ENCODE measurements around the gene ZNF391.
"Not testable (repeated sequence)": the region's sequence is repeated elsewhere in the genome, so short reads cannot be mapped to it uniquely, and the experiment has no call there.

ZNF391 gene

GRCh38 chr6:27422651-27423332 lies 34.2 kb downstream of the ZNF391 start:
- no peak for DNase-seq (ENCODE audit: low spot score)

GRCh38 chr6:27424851-27425250 lies 36.3 kb downstream of the ZNF391 start:
- DNase-seq (ENCODE audit: low spot score) = not testable (repeated sequence)

GRCh38 chr6:27426045-27426620 lies 37.6 kb downstream of the ZNF391 start:
- DNase-seq (ENCODE audit: low spot score) = no peak

- no peak for DNase-seq (ENCODE audit: low spot score)
Observed at GRCh38 chr6:27428502-27428901, 39.9 kb downstream of the ZNF391 start.

GRCh38 chr6:27428966-27429365 lies 40.4 kb downstream of the ZNF391 start:
- no peak for DNase-seq (ENCODE audit: low spot score)

GRCh38 chr6:27433714-27434113 lies 45.2 kb downstream of the ZNF391 start:
- no peak for DNase-seq (ENCODE audit: low spot score)

GRCh38 chr6:27439371-27439770 lies 50.8 kb downstream of the ZNF391 start:
- no peak for DNase-seq (ENCODE audit: low spot score)

GRCh38 chr6:27441001-27441400 lies 52.4 kb downstream of the ZNF391 start:
- DNase-seq (ENCODE audit: low spot score) = no peak

- DNase-seq (ENCODE audit: low spot score) = no peak
Observed at GRCh38 chr6:27442932-27443331, 54.4 kb downstream of the ZNF391 start.

GRCh38 chr6:27448456-27448855 lies 59.9 kb downstream of the ZNF391 start:
- no peak for DNase-seq (ENCODE audit: low spot score)

GRCh38 chr6:27451660-27452390 lies 63.3 kb downstream of the ZNF391 start:
- DNase-seq (ENCODE audit: low spot score) = no peak

GRCh38 chr6:27452496-27452897 lies 63.9 kb downstream of the ZNF391 start:
- DNase-seq (ENCODE audit: low spot score) = no peak

Data from GM03348 (cell line).